COLO829 (cell line): Measurements from ENCODE around the gene ITPKB.
"Not testable (repeated sequence)": the region's sequence is repeated elsewhere in the genome, so short reads cannot be mapped to it uniquely, and the experiment has no call there.

Source experiments
- DNase-seq: peaks from one replicate; pipeline ENCODE4 v3.0.0; 2012; ENCODE audit warnings: low spot score

Gene ITPKB

GRCh38 chr1:226754793-226755533 lies 15.9 kb upstream of the ITPKB start:
- DNase-seq, result no peak

GRCh38 chr1:226754097-226754496 lies 15.0 kb upstream of the ITPKB start:
- no peak for DNase-seq

GRCh38 chr1:226751703-226752102 lies 12.6 kb upstream of the ITPKB start:
- DNase-seq, result no peak

- no peak for DNase-seq
Observed at GRCh38 chr1:226751214-226751613, 12.1 kb upstream of the ITPKB start.

GRCh38 chr1:226749467-226749866 lies 10.4 kb upstream of the ITPKB start:
- DNase-seq, result no peak

- no peak for DNase-seq
Observed at GRCh38 chr1:226748306-226748705, 9.2 kb upstream of the ITPKB start.

GRCh38 chr1:226747519-226748263 lies 8.6 kb upstream of the ITPKB start:
- not testable (repeated sequence) for DNase-seq

- no peak for DNase-seq
Observed at GRCh38 chr1:226743259-226743658, 4.2 kb upstream of the ITPKB start.

GRCh38 chr1:226741009-226741408 lies 1.9 kb upstream of the ITPKB start:
- no peak for DNase-seq

- no peak for DNase-seq
Observed at GRCh38 chr1:226739696-226740065, 599 bp upstream of the ITPKB start.

- no peak for DNase-seq
Observed at GRCh38 chr1:226738421-226738994, 574 bp downstream of the ITPKB start.

GRCh38 chr1:226737819-226738420 lies 1.2 kb downstream of the ITPKB start:
- no peak for DNase-seq

- DNase-seq, result no peak
Observed at GRCh38 chr1:226736908-226737818, 1.9 kb downstream of the ITPKB start.

- DNase-seq, result no peak
Observed at GRCh38 chr1:226736001-226736907, 2.8 kb downstream of the ITPKB start.

- DNase-seq, result no peak
Observed at GRCh38 chr1:226735576-226735975, 3.5 kb downstream of the ITPKB start.

GRCh38 chr1:226734611-226735153 lies 4.4 kb downstream of the ITPKB start:
- DNase-seq, result no peak

- no peak for DNase-seq
Observed at GRCh38 chr1:226733876-226734275, 5.2 kb downstream of the ITPKB start.

GRCh38 chr1:226733304-226733703 lies 5.8 kb downstream of the ITPKB start:
- no peak for DNase-seq

GRCh38 chr1:226732856-226733291 lies 6.2 kb downstream of the ITPKB start:
- DNase-seq, result no peak

GRCh38 chr1:226731257-226731893 lies 7.7 kb downstream of the ITPKB start:
- no peak for DNase-seq
